CD4-positive, alpha-beta T cell (primary cell): ENCODE data around the gene B3GNT3. TPM values are rescaled to one million over a fixed set of nuclear protein-coding genes. Genes with fewer than 3 reads are reported as not detected.

Experiments
- ATAC-seq: fragments of 200-7000 bp; cut with Tn5 transposase; one replicate; pipeline ENCODE4 v1.10.0; 2022; ENCODE audit warnings: mild to moderate bottlenecking; ENCODE audit not compliant: poor library complexity
- CTCF ChIA-PET: fragments of 350-600 bp; sonication (Branson Sonifier 250); formaldehyde crosslinking; loops from one replicate; lab custom pipeline; 2021; ENCODE audit warnings: antibody characterized with exemption, inconsistent platforms; lab: Charles Lee
- POLR2A ChIA-PET: fragments of 350-600 bp; sonication (Branson Sonifier 250); formaldehyde crosslinking; loops from one replicate; lab custom pipeline; 2021; ENCODE audit warnings: antibody characterized with exemption, inconsistent platforms; lab: Charles Lee
- DNase-seq, 14 experiments: peaks; one replicate each; pipeline ENCODE4 v3.0.0-alpha.2; 2013 to 2020; ENCODE audit warnings: mixed read lengths in 2 of 14
- H3K27ac ChIP-seq, 2 donors: one replicate each; pipeline versions ENCODE4 v1.5.1 to v1.7.0; 2013; ENCODE audit warnings: low read length in 2 of 2, low read depth in 1 of 2, mild to moderate bottlenecking in 1 of 2
- H3K27me3 ChIP-seq, 2 experiments: 1 replicate in 1 of 2; 2 replicates in 1 of 2; pipeline versions ENCODE4 v1.6.1 to v1.7.0; 2013; ENCODE audit warnings: low read length in 2 of 2, control low read depth in 1 of 2, mild to moderate bottlenecking in 1 of 2, moderate library complexity in 1 of 2; ENCODE audit not compliant: insufficient read depth in 2 of 2, control insufficient read depth in 1 of 2
- H3K36me3 ChIP-seq: one replicate; pipeline ENCODE4 v1.6.1; 2013; ENCODE audit warnings: low read length, control low read depth; ENCODE audit not compliant: insufficient read depth
- H3K4me1 ChIP-seq: one replicate; pipeline ENCODE4 v1.6.1; 2013; ENCODE audit warnings: low read length, control low read depth; ENCODE audit not compliant: insufficient read depth
- H3K4me3 ChIP-seq: one replicate; pipeline ENCODE4 v1.5.1; 2013; ENCODE audit warnings: mild to moderate bottlenecking, low read length, moderate library complexity
- H3K9me3 ChIP-seq, 2 experiments: 1 replicate in 1 of 2; 2 replicates in 1 of 2; pipeline versions ENCODE4 v1.6.1 to v1.7.0; 2013; ENCODE audit warnings: low read length in 2 of 2, mild to moderate bottlenecking in 2 of 2, control low read depth in 1 of 2, moderate library complexity in 1 of 2; ENCODE audit not compliant: control insufficient read depth in 1 of 2, insufficient read depth in 1 of 2
- H3K27ac Mint-ChIP-seq: one replicate; pipeline ENCODE4 v1.8.0; 2020; ENCODE audit warnings: mixed read lengths
- H3K27me3 Mint-ChIP-seq: one replicate; pipeline ENCODE4 v1.8.0; 2021; ENCODE audit warnings: mixed read lengths
- H3K36me3 Mint-ChIP-seq: one replicate; pipeline ENCODE4 v1.8.0; 2021; ENCODE audit warnings: low read depth, mixed read lengths
- H3K4me1 Mint-ChIP-seq: one replicate; pipeline ENCODE4 v1.8.0; 2021; ENCODE audit warnings: low read depth, mixed read lengths
- H3K4me3 Mint-ChIP-seq: one replicate; pipeline ENCODE4 v1.8.0; 2020; ENCODE audit warnings: mild to moderate bottlenecking, mixed read lengths
- H3K9me3 Mint-ChIP-seq: one replicate; pipeline ENCODE4 v1.8.0; 2020; ENCODE audit warnings: mixed read lengths
- CTCF ChIP-seq: fragments of 200-600 bp; IDR thresholded peaks from one replicate; pipeline ENCODE4 v1.8.0; 2022; ENCODE audit warnings: antibody characterized with exemption, mild to moderate bottlenecking
- intact Hi-C, 2 experiments: fragments of 100-400 bp; cut with DNase I in 1 of 2; cut with micrococcal nuclease in 1 of 2; formaldehyde crosslinking; loops; one replicate each; pipeline versions ENCODE4 v1.15.1 to v1.9.0; 2023 to 2025; cut with DNase I, micrococcal nuclease
- total RNA-seq, 174 experiments: library from RNA in 2 of 174; stranded (reverse) in 2 of 174; gene quantifications; one replicate each; pipeline ENCODE4 v1.2.3 and lab custom pipeline; 2021 to 2026

The B3GNT3 gene
- total RNA-seq, 2 experiments from 2014 or later, result 0.39 to 0.52 TPM

- Mint-ChIP-seq H3K4me3 (no peak overlapping the region), H3K36me3 (peaks cover 35% of the 10 kb centered on the region), H3K4me1 (peaks cover 43% of the 10 kb centered on the region), H3K9me3 (no peaks in the 10 kb centered on the region), H3K27ac (peak overlapping the region; percentile 55), H3K27me3 (no peaks in the 10 kb centered on the region)
- CTCF ChIA-PET, result interaction anchor here (0.7 kb wide), 1 partner anchor 65 kb away, joined by 3 read pairs; no protein-coding TSS in a partner anchor
- intact Hi-C loops, result no loop called here
- Histone ChIP-seq H3K27me3 (no peaks in the 10 kb centered on the region), H3K4me3 (no peak overlapping the region), H3K27ac (no peak overlapping the region), H3K9me3 (no peaks in the 10 kb centered on the region), H3K36me3 (peaks cover 22% of the 10 kb centered on the region), H3K4me1 (peaks cover 39% of the 10 kb centered on the region)
- peak in 3 of 14 experiments; percentile 11 to 71 (median 55) for DNase-seq
- POLR2A ChIA-PET, result interaction anchor here (0.6 to 2.0 kb wide), 2 partner anchors 11 to 60 kb away, joined by 3 to 7 read pairs; no protein-coding TSS in a partner anchor
- ATAC-seq, result peak; percentile 59
- no peak for TF ChIP-seq CTCF
Observed at GRCh38 chr19:17790059-17790780, 4.7 kb upstream of the B3GNT3 start.

GRCh38 chr19:17794412-17794730, 567 bp upstream of the B3GNT3 start:
- Mint-ChIP-seq H3K36me3 (peaks cover 7% of the 10 kb centered on the region), H3K27me3 (no peaks in the 10 kb centered on the region), H3K27ac (peak overlapping the region; percentile 72), H3K9me3 (no peaks in the 10 kb centered on the region), H3K4me1 (peaks cover 72% of the 10 kb centered on the region), H3K4me3 (peak overlapping the region; percentile 82)
- Histone ChIP-seq H3K4me1 (peaks cover 66% of the 10 kb centered on the region), H3K36me3 (no peaks in the 10 kb centered on the region), H3K4me3 (no peak overlapping the region), H3K27me3 (no peaks in the 10 kb centered on the region), H3K27ac (no peak overlapping the region), H3K9me3 (no peaks in the 10 kb centered on the region)
- POLR2A ChIA-PET, result interaction anchor here (1.3 to 1.9 kb wide), 2 partner anchors 9 to 56 kb away, joined by 5 read pairs; no protein-coding TSS in a partner anchor
- CTCF ChIA-PET, result interaction anchor here (1.5 kb wide), 1 partner anchor 61 kb away, joined by 8 read pairs; no protein-coding TSS in a partner anchor
- intact Hi-C loops, result no loop called here
- no peak for TF ChIP-seq CTCF
- ATAC-seq, result no peak
- DNase-seq, result no peak

DNA sequence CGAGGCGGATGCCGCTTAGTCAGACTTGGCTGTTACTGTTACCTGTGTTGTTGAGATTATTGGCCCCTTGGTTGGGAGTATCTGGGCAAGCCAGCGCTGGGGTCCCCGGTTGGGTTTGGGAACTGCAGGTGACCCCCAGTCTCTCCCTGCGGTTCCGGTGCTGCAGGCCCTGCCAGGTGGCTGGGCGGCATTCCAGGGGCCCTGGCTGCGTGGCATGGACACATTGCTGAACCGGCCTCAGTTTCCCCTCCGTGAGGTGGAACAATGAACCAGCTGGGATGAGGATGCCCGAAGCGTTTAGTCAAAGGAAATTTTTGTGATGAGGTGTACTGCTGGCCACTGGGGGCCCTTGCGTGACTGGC, 538 bp downstream of the B3GNT3 start:
- no peaks in the 10 kb centered on the region for H3K9me3 Mint-ChIP-seq
- no peak overlapping the region for H3K27ac ChIP-seq
- peak overlapping the region; percentile 51 for H3K27ac Mint-ChIP-seq
- H3K4me1 Mint-ChIP-seq, result peaks cover 65% of the 10 kb centered on the region
- H3K4me3 Mint-ChIP-seq, result peak overlapping the region; percentile 63
- no peaks in the 10 kb centered on the region for H3K9me3 ChIP-seq
- peaks cover 5% of the 10 kb centered on the region for H3K36me3 Mint-ChIP-seq
- H3K4me1 ChIP-seq, result peaks cover 60% of the 10 kb centered on the region
- ChIA-PET POLR2A (interaction anchor here (0.6 to 1.9 kb wide), 8 partner anchors 8 to 64 kb away, joined by 3 to 5 read pairs (median 3); partner anchors contain the start of genes JAK3 and RPL18A), CTCF (interaction anchor here (1.5 to 2.0 kb wide), 2 partner anchors 60 to 64 kb away, joined by 8 to 9 read pairs; partner anchors contain the start of gene RPL18A)
- intact Hi-C loops, result no loop called here
- H3K27me3 Mint-ChIP-seq, result no peaks in the 10 kb centered on the region
- no peaks in the 10 kb centered on the region for H3K27me3 ChIP-seq
- peak overlapping the region; percentile 44 for H3K4me3 ChIP-seq
- ATAC-seq, result no peak
- no peak for TF ChIP-seq CTCF
- peak in 1 of 14 experiments; percentile 12 for DNase-seq
- no peaks in the 10 kb centered on the region for H3K36me3 ChIP-seq
